Karpas-422 (cell line): Measurements from ENCODE around the gene TAOK1. TPM values are rescaled to one million over a fixed set of nuclear protein-coding genes. Genes with fewer than 3 reads are reported as not detected.

Experiments
- DNase-seq: peaks from one replicate; pipeline ENCODE4 v3.0.0-alpha.2; 2015
- H2AFZ ChIP-seq: fragments of 200-600 bp; sonication (generic); 2 replicates; pipeline ENCODE4 v1.6.1; 2014; ENCODE audit warnings: antibody characterized with exemption, low read length, mixed read lengths
- H3K27ac ChIP-seq: fragments of 200-600 bp; sonication (generic); 2 replicates; pipeline ENCODE4 v1.5.1; 2014; ENCODE audit warnings: mild to moderate bottlenecking, low read length, moderate library complexity
- H3K27me3 ChIP-seq: fragments of 200-600 bp; sonication (generic); 2 replicates; pipeline ENCODE4 v1.6.1; 2014; ENCODE audit warnings: low read length, mixed read lengths
- H3K36me3 ChIP-seq: fragments of 200-600 bp; sonication (generic); 2 replicates; pipeline ENCODE4 v1.6.1; 2014; ENCODE audit warnings: low read length, mixed read lengths; ENCODE audit not compliant: insufficient read depth
- H3K4me1 ChIP-seq: fragments of 200-600 bp; sonication (generic); 2 replicates; pipeline ENCODE4 v1.6.1; 2014; ENCODE audit warnings: mild to moderate bottlenecking, low read length, mixed read lengths
- H3K4me2 ChIP-seq: fragments of 200-600 bp; sonication (generic); 2 replicates; pipeline ENCODE4 v1.6.1; 2014; ENCODE audit warnings: low read length, low read depth, mild to moderate bottlenecking; ENCODE audit not compliant: poor library complexity, severe bottlenecking
- H3K4me3 ChIP-seq: fragments of 200-600 bp; sonication (generic); 2 replicates; pipeline ENCODE4 v1.5.1; 2014; ENCODE audit warnings: mild to moderate bottlenecking, antibody characterized with exemption, low read length, mixed read lengths
- H3K79me2 ChIP-seq: fragments of 200-600 bp; sonication (generic); 2 replicates; pipeline ENCODE4 v1.6.1; 2014; ENCODE audit warnings: mild to moderate bottlenecking, low read length, mixed read lengths
- H3K9ac ChIP-seq: fragments of 200-600 bp; sonication (generic); 2 replicates; pipeline ENCODE4 v1.6.0; 2014; ENCODE audit warnings: low read length
- H3K9me2 ChIP-seq: fragments of 200-600 bp; sonication (generic), shearing (Covaris generic); replicated peaks from 2 replicates; pipeline ENCODE4 v1.6.0; 2014; ENCODE audit warnings: mild to moderate bottlenecking, low read length, moderate library complexity; ENCODE audit not compliant: insufficient read depth
- H3K9me3 ChIP-seq: fragments of 300-700, 200-600 bp; sonication (generic); 2 replicates; pipeline ENCODE4 v1.6.1; 2014; ENCODE audit warnings: low read length, mixed read lengths
- H4K20me1 ChIP-seq: fragments of 200-600 bp; sonication (generic); 2 replicates; pipeline ENCODE4 v1.6.1; 2014; ENCODE audit warnings: mild to moderate bottlenecking, antibody characterized with exemption, low read length, low read depth; ENCODE audit not compliant: insufficient read depth
- total RNA-seq: library from RNA; depleted of rRNA; stranded (reverse); fragments of >200 nt; shearing (Covaris generic); gene quantifications from 2 replicates; pipeline ENCODE4 v1.2.3, GENCODE V29; 2014; ENCODE audit warnings: low replicate concordance

Gene TAOK1
- total RNA-seq, 1 experiment from 2014 or later = 39.6 TPM

DNA sequence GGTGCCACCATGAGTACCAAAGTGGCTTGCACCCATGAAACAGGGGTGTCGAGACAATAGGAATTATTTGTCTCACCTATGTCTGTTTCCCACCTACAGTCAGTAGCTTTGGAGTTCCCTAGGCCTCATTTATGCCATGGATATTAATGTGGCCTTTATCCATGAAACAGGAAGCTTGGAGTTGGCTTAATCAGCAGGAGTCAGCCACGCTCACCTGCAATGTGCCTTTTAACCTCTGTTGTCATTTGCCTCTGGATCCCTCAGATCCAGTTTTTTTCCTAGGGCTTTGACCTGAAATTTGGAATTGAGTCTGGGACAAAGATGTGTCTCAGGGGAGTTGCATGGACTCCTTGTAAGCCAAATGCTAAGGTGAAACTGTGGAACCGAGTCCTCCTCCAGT is 44.4 kb downstream of the TAOK1 start:
- Histone ChIP-seq H3K79me2 (peaks cover 93% of the 10 kb centered on the region), H3K27ac (0 out of 2 replicates have a peak overlapping the region, but pooled peaks have one; percentile 33), H4K20me1 (no peaks in the 10 kb centered on the region), H3K36me3 (0 out of 2 replicates have a peak, but pooled peaks cover 1% of the 10 kb centered on the region), H3K27me3 (no peaks in the 10 kb centered on the region), H2AFZ (no peak overlapping the region), H3K9ac (no peak overlapping the region), H3K9me2 (no peaks in the 10 kb centered on the region), H3K4me2 (peak overlapping the region; percentile 30), H3K9me3 (no peaks in the 10 kb centered on the region), H3K4me3 (no peak overlapping the region), H3K4me1 (peaks cover 30% of the 10 kb centered on the region)
- no peak for DNase-seq

- no peaks in the 10 kb centered on the region for H3K9me2 ChIP-seq
These were observed 52.3 kb downstream of the TAOK1 start for GRCh38 chr17:29442451-29442850.

DNA sequence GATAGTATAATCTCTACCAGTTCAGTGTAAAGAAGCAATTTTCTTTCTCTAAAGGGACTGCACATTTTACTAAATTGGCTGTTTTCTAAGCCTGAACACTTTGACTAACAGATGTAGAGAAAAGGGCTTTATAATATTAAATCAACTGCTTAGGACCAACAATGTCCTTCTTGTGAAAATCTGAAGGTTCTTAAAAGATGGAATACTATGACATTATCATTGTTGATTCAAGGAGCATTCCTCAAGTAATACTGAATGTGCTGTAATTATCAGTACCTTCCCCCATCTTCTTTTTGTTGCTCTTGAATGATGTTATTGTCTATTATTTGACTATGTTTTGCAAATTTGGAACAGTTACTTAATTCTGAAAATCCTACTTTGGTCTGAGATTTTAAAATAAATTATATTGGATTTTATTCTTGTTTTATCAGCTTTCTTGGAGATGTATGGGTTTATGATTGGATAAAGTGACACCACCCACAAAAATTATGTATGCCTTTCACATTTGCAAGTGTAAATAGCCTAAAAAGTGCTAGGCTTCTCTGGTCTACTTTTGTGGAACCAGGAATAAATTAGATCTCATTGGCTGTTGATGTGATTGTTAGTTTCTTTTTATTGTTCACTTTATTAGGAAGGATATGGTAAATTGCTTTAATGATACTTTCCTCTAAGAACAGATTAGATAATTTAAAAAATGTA is 53.0 kb downstream of the TAOK1 start:
- no peaks in the 10 kb centered on the region for H3K36me3 ChIP-seq
- H3K9ac ChIP-seq = no peak overlapping the region
- H3K4me2 ChIP-seq = no peak overlapping the region
- no peaks in the 10 kb centered on the region for H3K9me3 ChIP-seq
- H3K79me2 ChIP-seq = peaks cover 96% of the 10 kb centered on the region
- no peaks in the 10 kb centered on the region for H3K27me3 ChIP-seq
- no peaks in the 10 kb centered on the region for H3K9me2 ChIP-seq
- peaks cover 55% of the 10 kb centered on the region for H3K4me1 ChIP-seq
- H4K20me1 ChIP-seq = no peaks in the 10 kb centered on the region
- no peak overlapping the region for H2AFZ ChIP-seq
- H3K27ac ChIP-seq = no peak overlapping the region
- H3K4me3 ChIP-seq = no peak overlapping the region
- no peak for DNase-seq

More at GRCh38 chr17:29442451-29442850, 52.3 kb downstream of the TAOK1 start:
- no peaks in the 10 kb centered on the region for H3K9me3 ChIP-seq
- H3K36me3 ChIP-seq = no peaks in the 10 kb centered on the region
- peaks cover 98% of the 10 kb centered on the region for H3K79me2 ChIP-seq
- no peak for DNase-seq
- no peak overlapping the region for H3K4me3 ChIP-seq
- 0 out of 2 replicates have a peak overlapping the region, but pooled peaks have one; percentile 7 for H3K27ac ChIP-seq
- no peaks in the 10 kb centered on the region for H4K20me1 ChIP-seq
- no peak overlapping the region for H3K4me2 ChIP-seq
- H3K27me3 ChIP-seq = no peaks in the 10 kb centered on the region
- no peak overlapping the region for H2AFZ ChIP-seq
- peaks cover 49% of the 10 kb centered on the region for H3K4me1 ChIP-seq
- no peak overlapping the region for H3K9ac ChIP-seq

GRCh38 chr17:29444589-29444988 is 54.4 kb downstream of the TAOK1 start:
- Histone ChIP-seq H3K4me1 (peaks cover 59% of the 10 kb centered on the region), H3K9me3 (no peaks in the 10 kb centered on the region), H3K79me2 (peaks cover 96% of the 10 kb centered on the region), H3K36me3 (no peaks in the 10 kb centered on the region), H3K4me2 (peak overlapping the region; percentile 13), H2AFZ (no peak overlapping the region), H4K20me1 (no peaks in the 10 kb centered on the region), H3K27me3 (no peaks in the 10 kb centered on the region), H3K4me3 (no peak overlapping the region), H3K9ac (no peak overlapping the region), H3K27ac (peak overlapping the region; percentile 10; the same call in 1 of the 2 replicates), H3K9me2 (no peaks in the 10 kb centered on the region)
- no peak for DNase-seq

DNA sequence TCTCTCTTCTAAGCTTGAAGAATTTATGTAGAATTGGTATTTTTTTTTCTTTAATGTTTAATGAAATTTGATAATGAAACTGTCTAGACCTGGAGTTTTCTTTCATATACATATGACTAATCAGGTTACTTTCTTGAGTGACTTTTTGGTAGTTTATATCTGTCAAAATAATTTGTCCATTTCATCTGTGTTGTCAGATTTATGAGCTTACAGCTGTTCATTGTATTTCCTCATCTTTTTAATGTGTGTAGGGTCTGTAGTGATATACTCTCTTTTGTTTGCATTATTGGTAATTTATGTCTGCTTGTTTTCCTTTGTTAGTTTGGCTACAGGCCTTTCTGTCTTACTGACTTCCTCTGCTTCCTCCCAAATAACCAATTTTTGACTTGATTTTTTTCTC is 55.7 kb downstream of the TAOK1 start:
- no peak for DNase-seq
- Histone ChIP-seq H3K79me2 (peaks cover 96% of the 10 kb centered on the region), H3K4me3 (no peak overlapping the region), H2AFZ (no peak overlapping the region), H3K4me2 (no peak overlapping the region), H3K27me3 (no peaks in the 10 kb centered on the region), H3K27ac (peak overlapping the region; percentile 10; the same call in 1 of the 2 replicates), H3K9ac (no peak overlapping the region), H3K9me3 (no peaks in the 10 kb centered on the region), H3K9me2 (no peaks in the 10 kb centered on the region), H4K20me1 (no peaks in the 10 kb centered on the region), H3K4me1 (peaks cover 59% of the 10 kb centered on the region), H3K36me3 (peaks cover 2% of the 10 kb centered on the region)

DNA sequence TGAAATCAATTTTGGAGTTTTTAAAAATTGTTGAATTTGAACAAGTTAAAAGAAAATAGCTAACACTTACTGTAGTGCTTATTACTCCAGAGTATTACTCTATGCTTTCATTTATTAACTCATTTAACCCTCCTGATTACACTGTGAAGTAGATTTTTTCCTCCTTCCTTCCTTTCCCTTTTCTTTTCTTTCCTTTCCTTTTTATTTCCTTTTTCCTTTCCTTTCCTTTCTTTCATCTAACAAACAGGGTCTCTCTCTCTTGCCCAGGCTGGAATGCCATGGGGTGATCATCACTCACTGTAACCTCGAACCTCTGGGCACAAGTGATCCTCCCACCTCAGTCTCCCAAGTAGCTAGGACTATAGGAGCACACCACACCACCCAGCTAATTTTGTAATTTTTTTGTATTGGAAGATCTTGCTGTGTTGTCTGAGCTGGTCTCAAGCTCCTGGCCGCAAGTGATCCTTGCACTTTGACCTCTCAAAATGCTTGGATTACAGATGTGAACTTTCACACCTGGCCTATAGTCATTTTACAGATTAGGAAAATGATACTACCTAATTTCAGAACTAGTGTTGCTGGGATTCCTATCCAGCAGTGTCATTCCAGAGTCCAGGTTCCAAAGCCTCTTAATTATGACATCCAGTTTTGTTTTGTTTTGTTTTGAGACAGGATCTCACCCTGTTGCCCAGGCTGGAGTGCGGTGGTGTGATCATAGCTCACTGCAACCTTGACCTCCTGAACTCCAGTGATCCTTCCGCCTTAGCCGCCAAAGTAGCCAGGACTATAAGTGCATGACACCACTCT is 59.9 kb downstream of the TAOK1 start:
- peaks cover 93% of the 10 kb centered on the region for H3K79me2 ChIP-seq
- no peak overlapping the region for H3K9ac ChIP-seq
- peaks cover 29% of the 10 kb centered on the region for H3K4me1 ChIP-seq
- H4K20me1 ChIP-seq = no peaks in the 10 kb centered on the region
- DNase-seq = no peak
- no peaks in the 10 kb centered on the region for H3K9me3 ChIP-seq
- peaks cover 26% of the 10 kb centered on the region for H3K36me3 ChIP-seq
- no peak overlapping the region for H3K27ac ChIP-seq
- no peak overlapping the region for H3K4me3 ChIP-seq
- H3K4me2 ChIP-seq = no peak overlapping the region
- H3K27me3 ChIP-seq = no peaks in the 10 kb centered on the region
- H3K9me2 ChIP-seq = no peaks in the 10 kb centered on the region
- H2AFZ ChIP-seq = no peak overlapping the region

GRCh38 chr17:29451121-29451742 is 61.1 kb downstream of the TAOK1 start:
- Histone ChIP-seq H3K79me2 (peaks cover 93% of the 10 kb centered on the region), H3K9me2 (no peaks in the 10 kb centered on the region), H3K9ac (no peak overlapping the region), H3K4me2 (no peak overlapping the region), H3K27me3 (no peaks in the 10 kb centered on the region), H2AFZ (no peak overlapping the region), H3K9me3 (no peaks in the 10 kb centered on the region), H3K27ac (no peak overlapping the region), H3K4me1 (peaks cover 20% of the 10 kb centered on the region), H4K20me1 (no peaks in the 10 kb centered on the region), H3K36me3 (peaks cover 26% of the 10 kb centered on the region), H3K4me3 (no peak overlapping the region)
- DNase-seq = no peak

- no peaks in the 10 kb centered on the region for H3K9me2 ChIP-seq
- H4K20me1 ChIP-seq = no peaks in the 10 kb centered on the region
- H3K9ac ChIP-seq = no peak overlapping the region
- H3K27me3 ChIP-seq = no peaks in the 10 kb centered on the region
- no peak overlapping the region for H3K27ac ChIP-seq
- no peak overlapping the region for H3K4me3 ChIP-seq
- peaks cover 20% of the 10 kb centered on the region for H3K4me1 ChIP-seq
- no peak overlapping the region for H3K4me2 ChIP-seq
- no peak overlapping the region for H2AFZ ChIP-seq
- no peaks in the 10 kb centered on the region for H3K9me3 ChIP-seq
- H3K36me3 ChIP-seq = peaks cover 12% of the 10 kb centered on the region; the same call in 1 of the 2 replicates
- no peak for DNase-seq
- H3K79me2 ChIP-seq = peaks cover 93% of the 10 kb centered on the region
These were observed 67.9 kb downstream of the TAOK1 start for GRCh38 chr17:29458066-29458465.
